ENCODE results near the gene KRT25. TPM values are rescaled to one million over a fixed set of nuclear protein-coding genes. Genes with fewer than 3 reads are reported as not detected.

KRT25 gene
- total and polyA plus RNA-seq, 4 experiments from 2014 or later: not detected

DNA sequence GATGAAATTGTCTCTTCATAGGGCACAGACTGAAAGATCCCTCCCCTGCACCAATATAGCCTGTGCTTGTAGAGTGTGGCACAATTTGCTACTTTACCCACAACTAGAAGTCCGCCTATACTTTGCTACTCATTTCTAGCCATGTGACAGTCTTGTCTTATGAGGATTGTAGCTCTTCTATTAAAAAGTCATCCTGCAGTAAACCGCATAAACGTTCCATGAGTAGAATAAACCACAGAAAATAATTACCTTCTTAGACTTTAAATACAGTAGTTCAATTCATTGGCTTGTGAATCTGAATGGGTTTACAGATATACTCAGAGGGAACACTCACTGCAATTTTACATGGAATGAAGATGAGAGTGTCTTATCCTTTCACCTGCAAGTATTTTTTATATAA, 22.8 kb upstream of the KRT25 start:
- Mint-ChIP-seq H3K36me3 (no peaks in the 10 kb centered on the region), H3K4me1 (peaks cover 0 to 7% (median under 1%) of the 10 kb centered on the region in 4 donors), H3K27me3 (peaks cover 49 to 59% of the 10 kb centered on the region in 2 donors), H3K9me3 (no peaks in the 10 kb centered on the region), H3K27ac (no peak overlapping the region), H3K4me3 (no peak overlapping the region)
- Histone ChIP-seq H3K27ac (ENCODE audit: low read depth, low read length) (no peak overlapping the region), H3K9me3 (ENCODE audit: control insufficient read depth in 1 of 2, low read length in 2 of 2) (no peaks in the 10 kb centered on the region), H3K4me1 (ENCODE audit: insufficient read depth, low read length) (no peaks in the 10 kb centered on the region), H3K4me3 (ENCODE audit: low read length in 2 of 2) (no peak overlapping the region), H3K27me3 (ENCODE audit: insufficient read depth, low read length) (peaks cover 35% of the 10 kb centered on the region), H3K36me3 (ENCODE audit: insufficient read depth, low read length) (no peaks in the 10 kb centered on the region)
- CTCF ChIA-PET (ENCODE audit: partially characterized antibody): no interaction called here
- intact Hi-C loops (cut with micrococcal nuclease): no loop called here
- POLR2A ChIA-PET (ENCODE audit: partially characterized antibody): no interaction called here
- DNase-seq: no peak

DNA sequence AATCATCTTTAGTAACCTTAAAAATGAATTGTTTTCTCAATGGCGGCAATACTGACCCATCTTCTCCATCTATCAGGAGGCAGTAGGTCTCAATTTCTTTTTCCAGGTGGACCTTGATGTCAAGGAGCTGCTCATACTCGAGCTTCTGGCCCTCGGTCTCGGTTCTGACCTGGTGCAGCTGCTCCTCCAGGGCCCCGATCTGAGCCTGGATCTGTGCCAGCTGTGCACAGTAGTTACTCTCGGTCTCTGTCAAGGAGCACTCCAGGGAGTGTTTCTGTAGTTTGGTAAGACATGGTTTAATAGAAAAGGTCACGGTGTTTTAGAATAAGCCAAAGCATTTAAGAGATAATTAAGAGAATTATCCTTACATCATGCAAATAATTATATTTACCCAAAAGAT, 22.3 kb upstream of the KRT25 start:
- Mint-ChIP-seq H3K9me3 (no peaks in the 10 kb centered on the region), H3K27ac (no peak overlapping the region), H3K36me3 (no peaks in the 10 kb centered on the region), H3K4me3 (no peak overlapping the region), H3K4me1 (peaks cover 0 to 7% (median under 1%) of the 10 kb centered on the region in 4 donors), H3K27me3 (peaks cover 50 to 63% of the 10 kb centered on the region in 2 donors)
- CTCF ChIA-PET (ENCODE audit: partially characterized antibody): no interaction called here
- no peaks in the 10 kb centered on the region for H3K9me3 ChIP-seq (ENCODE audit: control insufficient read depth in 1 of 2, low read length in 2 of 2)
- POLR2A ChIA-PET (ENCODE audit: partially characterized antibody): no interaction called here
- no peaks in the 10 kb centered on the region for H3K36me3 ChIP-seq (ENCODE audit: insufficient read depth, low read length)
- intact Hi-C loops (cut with micrococcal nuclease): no loop called here
- no peak overlapping the region for H3K27ac ChIP-seq (ENCODE audit: low read depth, low read length)
- H3K27me3 ChIP-seq (ENCODE audit: insufficient read depth, low read length): peaks cover 35% of the 10 kb centered on the region
- no peak overlapping the region for H3K4me3 ChIP-seq (ENCODE audit: low read length in 2 of 2)
- no peak for DNase-seq
- no peaks in the 10 kb centered on the region for H3K4me1 ChIP-seq (ENCODE audit: insufficient read depth, low read length)

DNA sequence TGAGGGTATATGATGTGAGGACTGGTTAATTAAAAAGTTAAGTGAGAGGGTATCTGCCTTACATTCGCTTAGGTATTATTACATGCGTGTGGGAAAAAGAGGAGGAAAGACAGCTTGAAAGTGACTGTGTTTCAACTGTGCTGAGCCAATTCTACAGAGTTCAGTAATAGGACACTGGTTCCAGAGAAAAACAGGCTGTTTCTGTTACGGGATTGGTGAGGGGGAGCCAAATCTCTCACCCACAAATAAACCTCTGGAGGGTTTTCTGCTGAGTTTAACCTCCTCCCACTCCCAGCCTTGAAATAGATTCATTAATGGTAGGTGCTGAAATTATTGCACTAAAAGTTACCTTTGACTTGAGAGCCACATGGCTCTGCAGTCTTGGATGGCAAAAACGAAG, 20.8 kb upstream of the KRT25 start:
- no peak overlapping the region for H3K27ac ChIP-seq (ENCODE audit: low read depth, low read length)
- no peak overlapping the region for H3K4me3 ChIP-seq (ENCODE audit: low read length in 2 of 2)
- no peak overlapping the region for H3K27ac Mint-ChIP-seq
- no peak for DNase-seq
- no peaks in the 10 kb centered on the region for H3K4me1 ChIP-seq (ENCODE audit: insufficient read depth, low read length)
- ChIA-PET POLR2A (ENCODE audit: partially characterized antibody) (no interaction called here), CTCF (ENCODE audit: partially characterized antibody) (no interaction called here)
- peaks cover 53 to 65% of the 10 kb centered on the region in 2 donors for H3K27me3 Mint-ChIP-seq
- no peaks in the 10 kb centered on the region for H3K36me3 Mint-ChIP-seq
- H3K27me3 ChIP-seq (ENCODE audit: insufficient read depth, low read length): peaks cover 35% of the 10 kb centered on the region
- intact Hi-C loops (cut with micrococcal nuclease): no loop called here
- peaks cover 0 to 7% (median under 1%) of the 10 kb centered on the region in 4 donors for H3K4me1 Mint-ChIP-seq
- no peaks in the 10 kb centered on the region for H3K36me3 ChIP-seq (ENCODE audit: insufficient read depth, low read length)
- H3K9me3 ChIP-seq (ENCODE audit: control insufficient read depth in 1 of 2, low read length in 2 of 2): no peaks in the 10 kb centered on the region
- no peak overlapping the region for H3K4me3 Mint-ChIP-seq
- H3K9me3 Mint-ChIP-seq: no peaks in the 10 kb centered on the region

DNA sequence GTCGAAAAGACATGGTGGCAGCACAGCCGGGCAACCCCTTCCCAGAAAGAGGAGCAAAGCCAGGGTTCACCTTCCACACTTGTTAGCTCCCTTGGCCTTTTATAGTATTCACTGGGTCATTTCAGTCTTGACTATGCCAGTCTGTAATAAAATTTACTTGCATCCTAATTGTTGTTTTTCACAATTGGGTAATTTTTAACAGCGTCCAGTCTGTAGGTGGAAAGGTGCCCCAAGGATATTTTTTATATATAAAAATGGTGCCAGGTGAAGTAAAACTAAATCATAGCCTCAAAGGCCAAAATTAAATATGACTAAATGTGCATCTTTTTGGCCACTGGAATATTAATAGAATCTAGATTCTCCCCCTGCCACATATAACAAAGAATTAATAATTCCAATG, 17.0 kb upstream of the KRT25 start, which contains the start of gene KRT26:
Gene KRT26, minus strand, starts transcription at position 101 of the 400 bp plus-strand sequence. Its CDS starts 88 bp downstream, at position 13.
- Mint-ChIP-seq H3K36me3 (no peaks in the 10 kb centered on the region), H3K27me3 (peaks cover 34 to 43% of the 10 kb centered on the region in 2 donors), H3K4me1 (no peaks in the 10 kb centered on the region), H3K4me3 (no peak within 1 kb of the TSS), H3K9me3 (no peaks in the 10 kb centered on the region), H3K27ac (no peak within 1 kb of the TSS)
- Histone ChIP-seq H3K4me3 (ENCODE audit: low read length in 2 of 2) (no peak within 1 kb of the TSS), H3K27me3 (ENCODE audit: insufficient read depth, low read length) (peaks cover 20% of the 10 kb centered on the region), H3K36me3 (ENCODE audit: insufficient read depth, low read length) (no peaks in the 10 kb centered on the region), H3K4me1 (ENCODE audit: insufficient read depth, low read length) (no peaks in the 10 kb centered on the region), H3K27ac (ENCODE audit: low read depth, low read length) (no peak within 1 kb of the TSS), H3K9me3 (ENCODE audit: control insufficient read depth in 1 of 2, low read length in 2 of 2) (no peaks in the 10 kb centered on the region)
- ChIA-PET POLR2A (ENCODE audit: partially characterized antibody) (no interaction called here), CTCF (ENCODE audit: partially characterized antibody) (no interaction called here)
- intact Hi-C loops (cut with micrococcal nuclease): no loop called here
- DNase-seq: no peak

DNA sequence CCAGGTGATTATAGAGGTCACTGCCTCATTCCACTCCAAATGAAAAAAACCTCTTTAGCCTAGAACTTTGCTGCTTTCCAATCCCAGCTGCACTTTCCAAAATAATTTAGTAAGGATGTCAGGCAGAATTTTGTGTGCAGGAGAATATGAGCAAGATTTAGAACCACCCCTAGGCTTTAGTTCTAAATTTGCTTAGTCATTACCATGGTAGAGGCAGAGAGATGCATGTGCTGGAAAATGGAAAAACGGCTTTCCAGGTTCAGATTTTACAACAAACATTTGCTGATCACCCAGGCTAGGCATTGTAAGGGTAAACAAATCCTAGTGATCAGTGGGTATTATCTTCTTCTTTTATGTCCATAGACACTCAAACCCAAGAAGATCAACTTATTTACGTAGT, 10.5 kb upstream of the KRT25 start:
- Mint-ChIP-seq H3K27me3 (peaks cover 23 to 29% of the 10 kb centered on the region in 2 donors), H3K4me1 (no peaks in the 10 kb centered on the region), H3K4me3 (no peak overlapping the region), H3K36me3 (no peaks in the 10 kb centered on the region), H3K9me3 (peaks cover 0 to 43% (median 28%) of the 10 kb centered on the region in 8 donors), H3K27ac (no peak overlapping the region)
- Histone ChIP-seq H3K4me3 (ENCODE audit: low read length in 2 of 2) (no peak overlapping the region), H3K9me3 (ENCODE audit: control insufficient read depth in 1 of 2, low read length in 2 of 2) (no peaks in the 10 kb centered on the region), H3K4me1 (ENCODE audit: insufficient read depth, low read length) (no peaks in the 10 kb centered on the region), H3K27me3 (ENCODE audit: insufficient read depth, low read length) (peaks cover 6% of the 10 kb centered on the region), H3K27ac (ENCODE audit: low read depth, low read length) (no peak overlapping the region), H3K36me3 (ENCODE audit: insufficient read depth, low read length) (no peaks in the 10 kb centered on the region)
- ChIA-PET CTCF (ENCODE audit: partially characterized antibody) (no interaction called here), POLR2A (ENCODE audit: partially characterized antibody) (no interaction called here)
- no peak for DNase-seq
- intact Hi-C loops (cut with micrococcal nuclease): no loop called here

DNA sequence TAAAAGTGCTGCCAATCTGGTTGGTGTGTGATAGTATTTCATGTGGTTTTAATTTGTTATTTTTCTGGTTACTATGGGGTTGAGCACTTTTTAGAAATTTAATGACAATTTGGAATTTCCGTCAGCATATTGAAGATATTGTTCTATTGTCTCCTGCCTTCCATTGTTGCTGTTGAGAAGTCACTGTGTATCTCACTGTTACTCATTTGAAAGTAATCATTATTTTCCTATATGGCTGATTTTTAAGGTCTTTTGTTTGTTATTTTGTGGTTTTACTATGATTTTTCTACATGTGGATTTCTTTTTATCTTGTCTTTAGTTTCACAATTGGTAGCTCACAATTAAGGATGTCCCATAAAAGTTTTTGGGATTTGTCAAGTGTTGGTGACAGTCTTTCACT, 8.6 kb upstream of the KRT25 start:
- no peaks in the 10 kb centered on the region for H3K9me3 ChIP-seq (ENCODE audit: control insufficient read depth in 1 of 2, low read length in 2 of 2)
- Mint-ChIP-seq H3K9me3 (peaks cover 0 to 62% (median 47%) of the 10 kb centered on the region in 8 donors), H3K36me3 (peaks cover 0 to 6% of the 10 kb centered on the region in 2 donors)

DNA sequence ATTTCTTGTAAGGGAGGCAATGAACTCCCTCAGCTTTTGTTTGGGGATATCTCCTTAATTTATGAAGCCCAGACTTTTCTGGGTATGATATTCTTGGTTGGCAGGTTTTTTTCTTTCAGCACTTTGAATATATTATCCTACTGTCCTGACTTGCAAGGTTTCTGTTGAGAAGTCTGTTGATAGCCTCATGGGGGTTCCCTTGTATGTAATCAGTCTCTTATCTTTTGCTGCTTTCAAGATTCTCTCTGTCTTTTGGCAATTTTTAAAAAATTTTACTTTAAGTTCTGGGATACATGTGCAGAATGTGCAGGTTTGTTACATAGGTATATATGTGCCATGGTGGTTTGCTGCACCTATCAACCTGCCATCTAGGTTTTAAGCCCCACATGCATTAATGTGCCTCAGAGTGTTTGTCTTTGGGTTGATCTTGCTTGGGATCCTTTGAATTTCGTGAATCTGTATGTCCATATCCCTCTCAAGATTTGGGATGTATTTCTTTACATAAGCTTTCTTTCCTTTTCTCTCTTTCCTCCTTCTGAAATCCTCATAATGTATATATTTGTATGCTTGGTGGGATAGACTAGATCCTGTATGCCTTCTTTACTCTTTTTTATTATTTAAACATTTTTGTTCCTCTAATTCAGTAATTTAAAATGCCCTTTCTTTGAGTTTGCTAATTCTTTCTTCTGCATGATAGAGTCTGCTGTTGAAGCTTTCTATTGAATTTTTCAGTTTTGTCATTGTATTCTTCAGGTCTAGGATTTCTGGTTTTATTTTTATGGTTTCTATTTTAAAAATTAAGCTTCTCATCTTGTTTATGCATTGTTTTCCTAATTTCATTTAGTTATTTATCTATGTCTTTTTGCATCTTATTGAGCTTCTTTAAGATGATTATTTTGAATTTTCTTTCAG, 5.2 kb upstream of the KRT25 start:
- H3K4me3 ChIP-seq (ENCODE audit: low read length in 2 of 2): no peak overlapping the region
- no peaks in the 10 kb centered on the region for H3K36me3 ChIP-seq (ENCODE audit: insufficient read depth, low read length)
- H3K4me1 ChIP-seq (ENCODE audit: insufficient read depth, low read length): no peaks in the 10 kb centered on the region
- no peak for DNase-seq
- CTCF ChIA-PET (ENCODE audit: partially characterized antibody): no interaction called here
- no peaks in the 10 kb centered on the region for H3K27me3 ChIP-seq (ENCODE audit: insufficient read depth, low read length)
- peaks cover 3 to 74% (median 59%) of the 10 kb centered on the region in 8 donors for H3K9me3 Mint-ChIP-seq
- peaks cover 0 to 6% of the 10 kb centered on the region in 2 donors for H3K36me3 Mint-ChIP-seq
- H3K4me1 Mint-ChIP-seq: no peaks in the 10 kb centered on the region
- H3K27ac ChIP-seq (ENCODE audit: low read depth, low read length): no peak overlapping the region
- H3K4me3 Mint-ChIP-seq: no peak overlapping the region
- POLR2A ChIA-PET (ENCODE audit: partially characterized antibody): no interaction called here
- H3K27me3 Mint-ChIP-seq: peaks cover 25 to 30% of the 10 kb centered on the region in 2 donors
- intact Hi-C loops (cut with micrococcal nuclease): no loop called here
- H3K27ac Mint-ChIP-seq: no peak overlapping the region
- H3K9me3 ChIP-seq (ENCODE audit: control insufficient read depth in 1 of 2, low read length in 2 of 2): no peaks in the 10 kb centered on the region

More for the DNA sequence above, 8.6 kb upstream of the KRT25 start:
- Histone ChIP-seq H3K36me3 (ENCODE audit: insufficient read depth, low read length) (no peaks in the 10 kb centered on the region), H3K27ac (ENCODE audit: low read depth, low read length) (no peak overlapping the region), H3K4me1 (ENCODE audit: insufficient read depth, low read length) (no peaks in the 10 kb centered on the region), H3K27me3 (ENCODE audit: insufficient read depth, low read length) (peaks cover 6% of the 10 kb centered on the region), H3K4me3 (ENCODE audit: low read length in 2 of 2) (no peak overlapping the region)
- POLR2A ChIA-PET (ENCODE audit: partially characterized antibody): no interaction called here
- peaks cover 25 to 28% of the 10 kb centered on the region in 2 donors for H3K27me3 Mint-ChIP-seq
- DNase-seq: no peak
- no peak overlapping the region for H3K27ac Mint-ChIP-seq
- H3K4me1 Mint-ChIP-seq: no peaks in the 10 kb centered on the region
- H3K4me3 Mint-ChIP-seq: no peak overlapping the region
- CTCF ChIA-PET (ENCODE audit: partially characterized antibody): no interaction called here
- intact Hi-C loops (cut with micrococcal nuclease): no loop called here
